Stimulated activated CD4-positive, alpha-beta T cell treated with anti-CD3 and anti-CD28 coated beads, Interleukin-1b, Interleukin-23, amount 100 ng/mL, for 1 hour (primary cell): ENCODE measurements around the gene BCHE.

ENCODE experiments used
- DNase-seq, 2 donors: peaks; one replicate each; pipeline ENCODE4 v3.0.0-alpha.2; 2020; ENCODE audit warnings: low read depth in 2 of 2

BCHE gene

GRCh38 chr3:165837058-165837525, at the start of gene BCHE:
Gene BCHE, minus strand, starts transcription at chr3:165837423. Its CDS starts 6,390 bp downstream, at chr3:165831033.
- DNase-seq, result no peak

- no peak for DNase-seq
Observed at GRCh38 chr3:165885558-165886270, 48.5 kb upstream of the BCHE start.

GRCh38 chr3:165884518-165884917, 47.3 kb upstream of the BCHE start:
- DNase-seq, result no peak

GRCh38 chr3:165883863-165884478, 46.7 kb upstream of the BCHE start:
- no peak for DNase-seq

GRCh38 chr3:165883117-165883516, 45.9 kb upstream of the BCHE start:
- DNase-seq, result no peak

- no peak for DNase-seq
Observed at GRCh38 chr3:165875644-165876043, 38.4 kb upstream of the BCHE start.

- no peak for DNase-seq
Observed at GRCh38 chr3:165874663-165875489, 37.7 kb upstream of the BCHE start.

- DNase-seq, result no peak
Observed at GRCh38 chr3:165868088-165868487, 30.9 kb upstream of the BCHE start.

- DNase-seq, result no peak
Observed at GRCh38 chr3:165859061-165859460, 21.8 kb upstream of the BCHE start.

GRCh38 chr3:165855581-165855980, 18.4 kb upstream of the BCHE start:
- no peak for DNase-seq

- no peak for DNase-seq
Observed at GRCh38 chr3:165854696-165855095, 17.5 kb upstream of the BCHE start.

GRCh38 chr3:165852711-165853110, 15.5 kb upstream of the BCHE start:
- no peak for DNase-seq

- DNase-seq, result no peak
Observed at GRCh38 chr3:165852191-165852590, 15.0 kb upstream of the BCHE start.

GRCh38 chr3:165846056-165846455, 8.8 kb upstream of the BCHE start:
- no peak for DNase-seq

GRCh38 chr3:165839296-165840076, 2.3 kb upstream of the BCHE start:
- DNase-seq, result no peak

GRCh38 chr3:165837801-165838200, 578 bp upstream of the BCHE start:
- no peak for DNase-seq

- no peak for DNase-seq
Observed at GRCh38 chr3:165835431-165835830, 1.8 kb downstream of the BCHE start.

- no peak for DNase-seq
Observed at GRCh38 chr3:165830746-165831145, 6.5 kb downstream of the BCHE start.

- DNase-seq, result no peak
Observed at GRCh38 chr3:165827883-165828282, 9.3 kb downstream of the BCHE start.

GRCh38 chr3:165827233-165827632, 10.0 kb downstream of the BCHE start:
- DNase-seq, result no peak

- DNase-seq, result no peak
Observed at GRCh38 chr3:165820671-165821123, 16.5 kb downstream of the BCHE start.
